Measurements from ENCODE around the gene PFDN1.

DNA sequence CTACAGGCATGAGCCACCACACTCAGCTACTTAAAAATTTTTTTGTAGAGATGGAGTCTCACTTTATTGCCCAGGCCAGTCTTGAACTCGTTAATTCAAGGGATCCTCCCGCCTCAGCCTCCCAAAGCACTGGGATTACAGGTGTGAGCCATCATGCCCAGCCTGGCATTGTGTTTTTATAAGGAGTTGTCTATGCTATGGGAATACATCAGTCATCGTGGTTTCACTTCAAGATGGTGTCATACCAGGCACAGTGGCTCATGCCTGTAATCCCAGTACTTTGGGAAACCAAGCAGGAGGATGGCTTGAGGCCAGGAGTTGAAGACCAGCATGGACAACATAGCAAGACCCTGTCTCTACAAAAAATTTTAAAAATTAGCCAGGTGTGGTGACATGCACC is 78.2 kb downstream of the PFDN1 start:
- TF ChIP-seq, protein P1, sequence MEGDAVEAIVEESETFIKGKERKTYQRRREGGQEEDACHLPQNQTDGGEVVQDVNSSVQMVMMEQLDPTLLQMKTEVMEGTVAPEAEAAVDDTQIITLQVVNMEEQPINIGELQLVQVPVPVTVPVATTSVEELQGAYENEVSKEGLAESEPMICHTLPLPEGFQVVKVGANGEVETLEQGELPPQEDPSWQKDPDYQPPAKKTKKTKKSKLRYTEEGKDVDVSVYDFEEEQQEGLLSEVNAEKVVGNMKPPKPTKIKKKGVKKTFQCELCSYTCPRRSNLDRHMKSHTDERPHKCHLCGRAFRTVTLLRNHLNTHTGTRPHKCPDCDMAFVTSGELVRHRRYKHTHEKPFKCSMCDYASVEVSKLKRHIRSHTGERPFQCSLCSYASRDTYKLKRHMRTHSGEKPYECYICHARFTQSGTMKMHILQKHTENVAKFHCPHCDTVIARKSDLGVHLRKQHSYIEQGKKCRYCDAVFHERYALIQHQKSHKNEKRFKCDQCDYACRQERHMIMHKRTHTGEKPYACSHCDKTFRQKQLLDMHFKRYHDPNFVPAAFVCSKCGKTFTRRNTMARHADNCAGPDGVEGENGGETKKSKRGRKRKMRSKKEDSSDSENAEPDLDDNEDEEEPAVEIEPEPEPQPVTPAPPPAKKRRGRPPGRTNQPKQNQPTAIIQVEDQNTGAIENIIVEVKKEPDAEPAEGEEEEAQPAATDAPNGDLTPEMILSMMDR (IDR thresholded peaks at IDR 0.05 in 8 of 11, conservative IDR thresholded peaks at IDR 0.05 in 3 of 11): no peak
- TF ChIP-seq POLR2AphosphoS5 (IDR thresholded peaks at IDR 0.05): no peak

All from spleen (tissue), 7 donors.